Activated naive CD4-positive, alpha-beta T cell treated with anti-CD3 and anti-CD28 coated beads, Interleukin-2, amount 50 U/mL, for 16 hours (primary cell): ENCODE measurements around the gene MFSD6L.
"Not testable (repeated sequence)": the region's sequence is repeated elsewhere in the genome, so short reads cannot be mapped to it uniquely, and the experiment has no call there.

ENCODE experiments used
- DNase-seq: peaks from one replicate; pipeline ENCODE4 v3.0.0-alpha.2; 2020

Gene MFSD6L

GRCh38 chr17:8823279-8823678 lies 24.1 kb upstream of the MFSD6L start:
- no peak for DNase-seq

- no peak for DNase-seq
Observed at GRCh38 chr17:8822401-8823035, 23.4 kb upstream of the MFSD6L start.

- no peak for DNase-seq
Observed at GRCh38 chr17:8821446-8822105, 22.4 kb upstream of the MFSD6L start.

DNA sequence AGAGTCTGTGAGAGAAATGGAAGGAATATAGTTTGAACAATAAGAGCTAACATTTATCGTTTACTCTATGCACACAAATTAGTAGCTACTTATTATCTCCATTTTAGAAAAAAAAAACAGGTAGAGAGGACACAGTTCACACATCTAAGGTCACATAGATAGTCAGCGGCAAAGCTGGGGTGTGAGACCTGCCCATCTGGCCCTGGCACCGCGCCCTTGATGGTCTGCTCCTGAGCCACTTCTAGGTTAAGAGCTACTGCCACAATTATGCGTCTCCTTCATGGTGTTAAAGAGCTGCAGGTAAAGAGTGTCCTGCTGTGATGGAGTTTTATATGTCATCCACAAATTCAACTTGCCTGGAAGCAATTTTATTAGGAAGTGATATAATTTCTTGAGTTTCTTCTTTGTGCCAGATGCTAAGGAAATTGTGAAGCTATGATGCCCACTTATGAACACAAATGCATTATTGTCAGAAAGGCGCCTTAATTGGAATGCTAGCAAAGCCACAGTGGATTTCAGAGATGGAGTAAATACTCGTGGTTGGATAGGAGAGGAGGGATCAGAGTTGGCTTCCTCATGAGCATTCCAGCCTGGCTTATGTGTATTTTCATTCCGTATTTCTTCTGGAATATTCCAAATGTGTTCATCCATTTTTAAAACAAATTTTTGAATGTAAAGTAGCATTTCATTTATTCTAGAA lies 21.3 kb upstream of the MFSD6L start:
- DNase-seq, result no peak

DNA sequence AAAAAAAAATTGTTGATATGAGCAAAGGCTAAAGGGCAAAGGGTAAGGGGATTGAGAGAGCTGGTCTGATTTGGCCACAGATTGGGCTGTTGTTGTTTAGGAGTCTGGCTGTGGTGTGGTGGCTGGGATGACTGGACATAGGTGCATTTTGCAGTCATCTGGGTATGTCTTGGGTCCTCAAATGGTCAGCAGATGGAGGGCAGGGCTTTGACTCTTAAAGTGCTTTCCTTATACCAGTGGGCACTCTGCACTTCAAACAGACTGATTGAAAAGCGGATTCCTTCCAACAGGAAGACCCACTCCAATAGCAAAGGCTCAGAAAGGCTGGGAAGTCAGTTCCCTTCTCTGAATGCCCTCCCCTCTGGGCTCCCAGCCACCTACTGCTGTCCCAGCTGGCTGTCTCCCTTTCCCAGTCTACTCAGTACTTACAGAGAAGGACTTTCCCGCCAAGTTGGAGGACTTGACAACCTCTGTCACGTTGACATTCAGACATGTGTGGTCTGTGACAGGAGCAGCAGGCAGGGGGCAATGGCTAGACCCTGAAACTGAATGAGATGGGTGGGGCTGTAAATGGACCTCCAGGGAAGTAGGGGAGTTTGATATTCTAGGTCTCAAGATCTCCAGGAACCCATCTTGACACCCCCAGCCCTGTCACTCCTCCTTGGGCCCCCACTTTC lies 19.6 kb upstream of the MFSD6L start:
- DNase-seq, result no peak

DNA sequence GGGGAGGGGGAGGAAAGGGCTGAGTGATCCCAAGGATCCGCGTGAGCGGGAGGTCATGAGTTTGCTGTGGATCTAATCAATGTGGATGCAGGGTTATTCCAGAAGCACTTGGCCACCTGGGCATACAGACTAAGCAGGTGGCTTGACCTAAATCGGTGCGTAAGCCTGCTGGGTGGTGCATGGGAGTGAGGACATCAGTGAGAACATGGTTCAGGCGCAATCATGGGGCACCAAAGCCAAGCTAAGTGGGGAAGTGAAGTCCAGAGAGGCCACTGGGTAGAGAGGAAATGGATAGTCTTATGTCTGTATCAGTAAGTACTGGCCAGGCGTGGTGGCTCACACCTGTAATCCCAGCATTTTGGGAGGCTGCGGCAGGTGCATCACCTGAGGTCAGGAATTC lies 18.9 kb upstream of the MFSD6L start:
- no peak for DNase-seq

- no peak for DNase-seq
Observed at GRCh38 chr17:8806926-8807550, 7.9 kb upstream of the MFSD6L start.

DNA sequence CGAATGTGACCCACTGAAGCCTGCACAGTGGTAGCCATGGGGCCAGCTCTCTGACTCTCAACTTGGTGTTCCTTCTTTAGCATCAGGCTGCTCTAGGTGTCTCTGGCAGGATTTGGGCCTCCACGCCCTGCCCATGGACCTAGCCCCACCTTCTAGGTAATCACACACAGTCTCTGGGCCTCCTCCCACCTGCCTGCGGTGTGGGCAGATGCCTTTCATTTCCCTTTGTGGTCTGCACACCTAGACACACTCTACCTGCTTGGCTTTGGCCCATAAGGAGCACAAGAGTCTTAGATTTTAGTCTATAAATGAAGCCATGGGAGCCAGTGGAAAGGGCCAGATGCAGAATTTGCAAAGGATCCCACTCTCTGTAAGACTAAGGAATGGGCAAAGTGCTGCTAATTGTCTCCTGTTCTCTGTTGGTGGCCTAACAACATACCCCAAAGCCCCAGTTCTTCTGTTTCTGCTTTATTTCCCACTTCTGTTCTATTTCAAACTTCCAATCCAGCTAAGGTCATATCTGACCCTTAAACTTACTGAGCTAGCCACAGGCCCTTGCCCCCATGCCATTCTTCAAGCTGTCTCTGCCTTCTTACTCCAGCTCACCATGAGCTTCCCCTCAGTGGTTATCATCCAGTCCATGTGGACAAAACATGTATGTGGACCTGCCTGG lies 7.2 kb upstream of the MFSD6L start:
- DNase-seq, result no peak

DNA sequence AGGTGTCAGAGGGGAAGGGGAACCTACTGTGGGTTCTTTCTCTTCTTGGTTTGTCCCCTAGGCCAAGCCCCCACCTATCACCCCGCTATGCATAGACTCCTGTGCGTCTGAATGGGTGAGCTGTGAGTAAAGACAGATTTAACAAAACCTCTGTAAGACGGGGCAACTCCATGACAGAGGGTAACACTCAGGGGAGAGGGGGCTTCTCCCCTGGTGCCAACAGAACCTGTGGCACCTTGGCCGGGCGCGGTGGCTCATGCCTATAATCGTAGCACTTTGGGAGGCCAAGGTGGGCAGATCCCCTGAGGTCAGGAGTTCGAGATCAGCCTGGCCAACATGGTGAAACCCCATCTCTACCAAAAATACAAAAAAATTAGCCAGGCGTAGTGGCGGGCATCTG lies 6.2 kb upstream of the MFSD6L start:
- DNase-seq, result not testable (repeated sequence)

DNA sequence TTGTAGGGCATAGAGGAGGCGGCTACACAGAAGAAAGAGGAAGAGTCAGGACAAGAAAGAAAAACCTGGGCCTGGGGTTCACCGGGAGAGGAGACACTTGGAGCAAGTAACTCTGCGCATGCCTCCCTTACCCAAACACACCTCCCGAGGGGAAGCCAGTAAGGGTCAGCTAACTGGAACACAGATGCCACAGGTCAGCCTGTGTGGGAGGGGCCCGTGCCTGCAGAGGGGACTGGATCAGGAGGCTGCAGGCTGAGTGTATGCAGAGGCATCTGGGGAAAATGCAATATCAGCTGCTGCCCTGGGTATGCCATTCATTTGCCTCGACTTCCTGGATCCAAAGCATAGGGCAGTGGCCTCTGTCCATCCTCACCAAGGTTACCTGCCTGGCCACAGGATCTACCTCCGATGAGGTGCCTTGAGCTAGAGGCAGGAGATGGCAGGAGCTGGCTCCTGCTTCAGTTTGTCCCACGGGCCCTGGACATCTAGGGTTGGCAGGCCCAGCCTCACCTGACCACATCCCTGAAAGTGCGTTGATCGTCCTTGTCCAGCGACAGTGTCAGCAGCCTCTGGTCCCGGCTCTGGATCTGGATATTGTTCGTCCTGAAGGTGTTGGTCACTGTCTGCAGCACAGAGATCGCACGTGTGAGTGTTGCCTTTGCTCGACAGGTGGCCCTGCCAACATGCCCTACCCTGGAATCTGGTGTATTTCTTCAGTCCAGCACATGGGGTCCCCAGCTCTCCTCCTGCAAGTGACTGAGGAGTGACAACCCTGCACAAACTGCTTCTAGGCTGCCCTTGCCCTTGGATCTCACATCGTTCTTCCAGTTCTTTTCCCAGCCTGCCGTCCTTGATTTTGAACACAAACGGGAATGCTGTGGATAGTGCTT lies 4.6 kb upstream of the MFSD6L start:
- no peak for DNase-seq

DNA sequence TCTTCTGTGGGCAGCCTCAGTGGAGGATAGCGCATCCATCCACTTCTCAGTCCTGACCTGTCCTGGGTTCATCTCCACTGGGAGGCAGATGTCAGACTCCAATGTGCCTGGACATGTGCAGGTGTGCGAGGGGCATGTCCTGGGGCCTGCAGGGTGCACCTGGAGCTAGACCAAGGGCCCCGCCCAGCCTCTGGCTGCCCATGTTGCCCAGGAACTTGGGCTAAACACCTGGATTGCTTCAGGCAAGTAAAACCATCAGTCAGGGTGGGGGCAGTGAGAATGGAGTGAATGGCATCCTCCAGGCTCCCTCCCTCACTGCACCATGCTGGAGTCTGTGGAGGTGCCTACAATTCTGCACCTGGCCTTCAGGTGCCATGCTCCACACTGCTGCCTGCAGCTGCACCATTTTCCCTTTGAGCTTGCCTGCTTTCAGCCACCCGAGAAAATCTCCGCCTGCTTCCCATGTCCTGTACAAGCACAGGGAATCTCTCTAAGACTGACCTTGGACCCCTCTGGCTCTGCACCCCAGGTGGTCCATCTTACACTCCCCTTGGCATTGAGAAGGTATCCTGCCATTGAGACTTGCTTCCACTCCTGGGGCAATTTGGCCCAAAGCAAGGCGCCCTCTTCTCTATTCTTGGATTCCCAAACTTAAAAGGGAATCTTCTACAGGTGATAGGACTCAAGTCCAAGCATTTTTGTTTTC lies 2.1 kb upstream of the MFSD6L start:
- no peak for DNase-seq

DNA sequence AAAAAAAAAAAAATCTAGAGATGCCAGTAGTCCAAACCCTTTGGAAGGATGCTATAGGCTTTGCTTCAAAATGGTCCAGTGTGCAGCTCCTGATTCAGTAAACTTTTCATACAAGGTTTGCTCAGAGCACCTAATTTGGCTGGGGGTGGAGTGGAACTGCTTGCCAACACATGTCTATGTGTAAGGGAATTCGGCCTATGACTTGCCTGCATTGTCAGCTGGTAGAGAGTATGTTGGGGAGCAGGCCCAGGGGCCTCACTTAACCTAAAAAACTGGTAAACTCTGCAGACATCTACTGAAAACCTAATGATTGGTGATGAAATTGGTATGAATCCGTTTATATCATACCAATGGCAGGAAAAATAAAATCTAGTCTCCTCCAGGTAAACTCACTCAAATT lies 1.5 kb upstream of the MFSD6L start:
- DNase-seq, result no peak

GRCh38 chr17:8799570-8800212 lies 526 bp upstream of the MFSD6L start:
- no peak for DNase-seq

GRCh38 chr17:8798176-8798845 lies 854 bp downstream of the MFSD6L start:
- no peak for DNase-seq

DNA sequence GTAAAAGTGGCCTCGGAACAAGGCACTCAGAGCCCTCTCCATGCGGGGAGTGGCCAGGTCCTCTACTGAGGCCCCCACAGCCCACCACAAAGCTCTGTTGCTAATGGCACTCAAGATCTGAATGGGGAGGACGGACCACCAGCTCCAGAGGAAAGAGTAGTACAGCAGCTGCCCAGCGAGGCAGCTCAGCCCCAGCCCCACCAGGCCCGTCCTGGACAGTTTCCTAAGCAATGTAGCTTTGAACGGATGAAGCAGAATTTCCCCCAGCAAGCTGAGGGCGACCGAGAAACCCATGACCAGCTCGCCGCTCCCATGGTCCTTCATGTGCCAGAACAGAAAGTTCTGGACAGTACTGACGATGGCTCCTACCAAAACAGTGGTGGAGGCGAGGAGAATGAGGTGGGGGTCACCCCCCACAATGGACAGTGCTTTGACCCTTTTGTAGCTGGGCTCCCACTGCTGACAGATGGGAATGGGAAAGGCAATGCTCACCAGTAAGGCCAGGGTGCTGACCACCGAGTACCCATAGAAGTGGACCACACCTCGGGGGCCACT lies 1.5 kb downstream of the MFSD6L start:
- DNase-seq, result no peak

GRCh38 chr17:8794636-8795035 lies 4.5 kb downstream of the MFSD6L start:
- no peak for DNase-seq

- DNase-seq, result no peak
Observed at GRCh38 chr17:8793649-8794048, 5.5 kb downstream of the MFSD6L start.

DNA sequence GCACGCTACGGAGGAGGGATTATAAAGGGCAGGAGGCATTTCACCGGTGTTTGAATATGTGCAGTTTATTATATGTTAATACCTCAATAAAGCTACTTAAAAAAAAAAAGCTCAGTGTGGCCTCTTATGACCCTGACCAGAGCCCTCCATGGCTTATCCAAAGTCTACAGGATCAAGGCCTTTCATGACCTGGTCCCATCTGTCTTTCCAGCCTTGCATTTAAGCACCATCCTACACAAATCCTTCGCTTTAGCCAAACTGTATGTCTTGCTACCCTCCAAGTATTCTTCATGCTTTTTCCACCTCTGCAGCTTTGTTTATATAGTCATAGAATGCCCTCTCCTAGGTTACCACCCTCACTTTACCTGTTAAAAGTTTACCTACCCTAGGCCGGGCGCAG lies 6.5 kb downstream of the MFSD6L start:
- no peak for DNase-seq

GRCh38 chr17:8791910-8792270 lies 7.3 kb downstream of the MFSD6L start:
- DNase-seq, result no peak
